ENCODE measurements around the gene CREB3L1.

The CREB3L1 gene

DNA sequence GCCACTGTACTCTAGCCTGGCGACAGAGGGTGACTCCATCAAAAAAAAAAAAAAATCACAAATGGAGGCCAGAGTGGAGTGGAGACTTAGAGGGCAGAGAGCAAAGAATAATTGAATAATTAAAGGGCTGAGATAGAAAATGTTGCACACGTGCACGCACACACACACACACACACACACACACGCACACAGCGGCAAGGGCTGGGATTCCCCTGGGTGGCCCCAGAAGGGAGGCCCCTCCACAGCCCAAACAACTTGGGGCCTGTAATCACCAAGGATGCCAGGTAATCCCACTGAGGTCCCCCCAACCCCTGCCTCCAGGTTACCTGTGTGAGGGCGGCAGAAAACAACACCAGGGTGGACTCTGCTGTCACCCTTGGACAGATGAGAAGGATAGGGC, 57.8 kb downstream of the CREB3L1 start:
- no peak for DNase-seq (ENCODE audit: low read depth)
- TF ChIP-seq, protein P1, sequence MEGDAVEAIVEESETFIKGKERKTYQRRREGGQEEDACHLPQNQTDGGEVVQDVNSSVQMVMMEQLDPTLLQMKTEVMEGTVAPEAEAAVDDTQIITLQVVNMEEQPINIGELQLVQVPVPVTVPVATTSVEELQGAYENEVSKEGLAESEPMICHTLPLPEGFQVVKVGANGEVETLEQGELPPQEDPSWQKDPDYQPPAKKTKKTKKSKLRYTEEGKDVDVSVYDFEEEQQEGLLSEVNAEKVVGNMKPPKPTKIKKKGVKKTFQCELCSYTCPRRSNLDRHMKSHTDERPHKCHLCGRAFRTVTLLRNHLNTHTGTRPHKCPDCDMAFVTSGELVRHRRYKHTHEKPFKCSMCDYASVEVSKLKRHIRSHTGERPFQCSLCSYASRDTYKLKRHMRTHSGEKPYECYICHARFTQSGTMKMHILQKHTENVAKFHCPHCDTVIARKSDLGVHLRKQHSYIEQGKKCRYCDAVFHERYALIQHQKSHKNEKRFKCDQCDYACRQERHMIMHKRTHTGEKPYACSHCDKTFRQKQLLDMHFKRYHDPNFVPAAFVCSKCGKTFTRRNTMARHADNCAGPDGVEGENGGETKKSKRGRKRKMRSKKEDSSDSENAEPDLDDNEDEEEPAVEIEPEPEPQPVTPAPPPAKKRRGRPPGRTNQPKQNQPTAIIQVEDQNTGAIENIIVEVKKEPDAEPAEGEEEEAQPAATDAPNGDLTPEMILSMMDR (IDR thresholded peaks at IDR 0.05; ENCODE audit: control insufficient read depth, insufficient read depth, low read depth, low read length, missing control alignments) = no peak
- no peak overlapping the region for H3K4me3 ChIP-seq (ENCODE audit: control insufficient read depth, low read depth, low read length)

DNA sequence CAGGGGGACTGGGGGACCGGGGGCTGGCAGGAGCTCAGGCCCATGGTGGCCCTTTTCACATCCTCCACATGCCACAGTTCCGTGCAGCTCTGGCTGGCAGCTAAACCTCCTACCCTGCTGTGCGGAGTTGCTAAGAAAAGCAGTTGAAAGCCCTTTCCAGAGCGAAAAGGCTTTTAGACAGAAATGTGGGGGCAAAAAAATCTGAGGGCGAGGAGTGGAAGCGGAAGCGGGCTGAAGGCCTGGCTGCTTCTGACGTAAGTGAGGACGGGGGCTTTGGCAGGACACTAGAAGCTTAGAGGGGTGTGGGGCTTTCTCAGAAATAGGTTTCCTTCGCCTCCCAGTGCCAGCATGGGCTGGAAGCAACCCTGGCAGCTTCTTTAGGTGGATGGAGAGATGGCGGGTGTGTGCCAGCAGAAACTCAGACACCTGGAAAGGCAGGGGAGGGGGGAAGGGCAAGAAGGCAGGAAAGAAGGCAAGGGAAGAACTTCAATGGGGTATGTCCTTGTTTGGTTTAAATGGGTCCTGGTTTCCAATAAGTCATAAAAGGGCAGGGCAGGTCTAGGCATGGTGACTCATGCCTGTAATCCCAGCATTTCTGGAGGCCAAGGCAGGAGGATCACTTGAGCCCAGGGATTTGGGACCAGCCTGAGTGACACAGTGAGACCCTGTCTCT, 58.6 kb downstream of the CREB3L1 start:
- H3K4me3 ChIP-seq (ENCODE audit: control insufficient read depth, low read depth, low read length) = no peak overlapping the region
- TF ChIP-seq, protein P1 (IDR thresholded peaks at IDR 0.05; ENCODE audit: control insufficient read depth, insufficient read depth, low read depth, low read length, missing control alignments) = no peak
- no peak for DNase-seq (ENCODE audit: low read depth)

GRCh38 chr11:46336563-46337180, 59.2 kb downstream of the CREB3L1 start:
- TF ChIP-seq, protein P1 (IDR thresholded peaks at IDR 0.05; ENCODE audit: control insufficient read depth, insufficient read depth, low read depth, low read length, missing control alignments) = no peak
- DNase-seq (ENCODE audit: low read depth) = peak; percentile 63
- no peak overlapping the region for H3K4me3 ChIP-seq (ENCODE audit: control insufficient read depth, low read depth, low read length)

GRCh38 chr11:46337626-46338345, 60.3 kb downstream of the CREB3L1 start:
- DNase-seq (ENCODE audit: low read depth) = no peak
- TF ChIP-seq, protein P1 (IDR thresholded peaks at IDR 0.05; ENCODE audit: control insufficient read depth, insufficient read depth, low read depth, low read length, missing control alignments) = no peak
- H3K4me3 ChIP-seq (ENCODE audit: control insufficient read depth, low read depth, low read length) = no peak overlapping the region

- TF ChIP-seq, protein P1 (IDR thresholded peaks at IDR 0.05; ENCODE audit: control insufficient read depth, insufficient read depth, low read depth, low read length, missing control alignments) = no peak
- H3K4me3 ChIP-seq (ENCODE audit: control insufficient read depth, low read depth, low read length) = no peak overlapping the region; the same call in 1 of the 2 replicates
- no peak for DNase-seq (ENCODE audit: low read depth)
Measured at GRCh38 chr11:46338636-46338987, 61.1 kb downstream of the CREB3L1 start.

- TF ChIP-seq, protein P1 (IDR thresholded peaks at IDR 0.05; ENCODE audit: control insufficient read depth, insufficient read depth, low read depth, low read length, missing control alignments) = no peak
- no peak overlapping the region; the same call in 1 of the 2 replicates for H3K4me3 ChIP-seq (ENCODE audit: control insufficient read depth, low read depth, low read length)
- no peak for DNase-seq (ENCODE audit: low read depth)
Measured at GRCh38 chr11:46338988-46339666, 61.7 kb downstream of the CREB3L1 start.
